GM18502 (cell line): ENCODE results near the gene TBC1D8.

Experiments
- ATAC-seq: cut with Tn5 transposase; IDR thresholded peaks from one replicate; pipeline ENCODE4 v1.9.1; 2021; ENCODE audit warnings: mild to moderate bottlenecking; ENCODE audit not compliant: unreplicated experiment, poor library complexity

The TBC1D8 gene

GRCh38 chr2:101114268-101114783 lies 36.9 kb downstream of the TBC1D8 start:
- no peak for ATAC-seq

GRCh38 chr2:101113441-101114267 lies 37.5 kb downstream of the TBC1D8 start:
- no peak for ATAC-seq

GRCh38 chr2:101112772-101113157 lies 38.4 kb downstream of the TBC1D8 start:
- no peak for ATAC-seq

- no peak for ATAC-seq
Measured at GRCh38 chr2:101111917-101112771, 39.0 kb downstream of the TBC1D8 start.

- no peak for ATAC-seq
Measured at GRCh38 chr2:101111262-101111838, 39.8 kb downstream of the TBC1D8 start.

GRCh38 chr2:101109451-101110118 lies 41.6 kb downstream of the TBC1D8 start:
- no peak for ATAC-seq

- no peak for ATAC-seq
Measured at GRCh38 chr2:101108357-101108756, 42.8 kb downstream of the TBC1D8 start.

GRCh38 chr2:101107241-101107640 lies 43.9 kb downstream of the TBC1D8 start:
- no peak for ATAC-seq

GRCh38 chr2:101106453-101107181 lies 44.6 kb downstream of the TBC1D8 start:
- ATAC-seq, result no peak

- no peak for ATAC-seq
Measured at GRCh38 chr2:101105654-101106053, 45.5 kb downstream of the TBC1D8 start.

GRCh38 chr2:101097638-101098037 lies 53.5 kb downstream of the TBC1D8 start:
- ATAC-seq, result no peak

GRCh38 chr2:101096619-101097142 lies 54.5 kb downstream of the TBC1D8 start:
- no peak for ATAC-seq

- no peak for ATAC-seq
Measured at GRCh38 chr2:101094351-101094750, 56.8 kb downstream of the TBC1D8 start.

GRCh38 chr2:101089942-101090799 lies 61.0 kb downstream of the TBC1D8 start:
- ATAC-seq, result no peak

GRCh38 chr2:101089419-101089818 lies 61.8 kb downstream of the TBC1D8 start:
- peak; percentile 85 for ATAC-seq

- no peak for ATAC-seq
Measured at GRCh38 chr2:101087638-101088037, 63.5 kb downstream of the TBC1D8 start.

- no peak for ATAC-seq
Measured at GRCh38 chr2:101083613-101084012, 67.6 kb downstream of the TBC1D8 start.

- no peak for ATAC-seq
Measured at GRCh38 chr2:101082998-101083397, 68.2 kb downstream of the TBC1D8 start.
